ENCODE measurements around the gene MRPL39.

Gene MRPL39

DNA sequence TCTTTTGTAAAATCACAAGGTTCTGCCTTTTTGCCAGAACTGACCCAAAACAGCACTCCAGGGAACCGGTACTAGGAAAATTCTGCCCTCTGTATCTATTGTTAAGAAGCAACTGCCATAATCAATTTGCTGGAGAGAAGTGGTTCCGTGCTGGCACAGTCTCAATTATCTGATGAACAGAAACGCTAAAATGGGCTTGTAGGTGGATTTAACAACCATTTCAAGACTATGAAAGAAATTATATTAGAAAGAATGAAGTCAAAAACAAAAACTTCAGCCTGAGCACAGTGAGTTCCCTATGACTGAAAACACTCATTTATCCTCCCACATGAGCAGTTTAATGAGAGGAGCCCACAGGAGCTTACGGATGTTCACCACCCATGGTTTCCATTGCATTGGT lies 36.2 kb upstream of the MRPL39 start:
- DNase-seq = no peak
- in situ Hi-C loops (cut with HindIII; ENCODE audit: low pct_ligation_motif_present, low sequenced_read_pairs) = no loop called here
- Histone ChIP-seq H3K27ac (no peak overlapping the region), H3K4me3 (ENCODE audit: low read depth, low read length) (no peak overlapping the region), H3K27me3 (replicated peaks) (no peaks in the 10 kb centered on the region), H3K36me3 (replicated peaks) (no peaks in the 10 kb centered on the region)
- no peak for TF ChIP-seq CTCF (IDR thresholded peaks at IDR 0.05; ENCODE audit: low read depth, low read length, missing control alignments)

GRCh38 chr21:25640943-25641292 lies 33.6 kb upstream of the MRPL39 start:
- DNase-seq = no peak
- in situ Hi-C loops (cut with HindIII; ENCODE audit: low pct_ligation_motif_present, low sequenced_read_pairs) = no loop called here
- Histone ChIP-seq H3K27ac (no peak overlapping the region), H3K4me3 (ENCODE audit: low read depth, low read length) (no peak overlapping the region), H3K36me3 (replicated peaks) (no peaks in the 10 kb centered on the region), H3K27me3 (replicated peaks) (no peaks in the 10 kb centered on the region)
- TF ChIP-seq CTCF (IDR thresholded peaks at IDR 0.05; ENCODE audit: low read depth, low read length, missing control alignments) = no peak

- no peak for TF ChIP-seq CTCF (IDR thresholded peaks at IDR 0.05; ENCODE audit: low read depth, low read length, missing control alignments)
- Histone ChIP-seq H3K36me3 (replicated peaks) (no peaks in the 10 kb centered on the region), H3K27me3 (replicated peaks) (no peaks in the 10 kb centered on the region), H3K27ac (no peak overlapping the region), H3K4me3 (ENCODE audit: low read depth, low read length) (peak overlapping the region; percentile 68)
- in situ Hi-C loops (cut with HindIII; ENCODE audit: low pct_ligation_motif_present, low sequenced_read_pairs) = no loop called here
- no peak for DNase-seq
Measured at GRCh38 chr21:25640202-25640942, 33.1 kb upstream of the MRPL39 start.

GRCh38 chr21:25639551-25640201 lies 32.4 kb upstream of the MRPL39 start:
- peak; percentile 60 for TF ChIP-seq CTCF (IDR thresholded peaks at IDR 0.05; ENCODE audit: low read depth, low read length, missing control alignments)
- no peak for DNase-seq
- Histone ChIP-seq H3K36me3 (replicated peaks) (no peaks in the 10 kb centered on the region), H3K27me3 (replicated peaks) (no peaks in the 10 kb centered on the region), H3K4me3 (ENCODE audit: low read depth, low read length) (peak overlapping the region; percentile 68), H3K27ac (no peak overlapping the region)
- in situ Hi-C loops (cut with HindIII; ENCODE audit: low pct_ligation_motif_present, low sequenced_read_pairs) = no loop called here

- Histone ChIP-seq H3K27me3 (replicated peaks) (no peaks in the 10 kb centered on the region), H3K36me3 (replicated peaks) (no peaks in the 10 kb centered on the region), H3K4me3 (ENCODE audit: low read depth, low read length) (peak within 1 kb of the TSS; percentile 68), H3K27ac (no peak within 1 kb of the TSS)
- in situ Hi-C loops (cut with HindIII; ENCODE audit: low pct_ligation_motif_present, low sequenced_read_pairs) = no loop called here
- TF ChIP-seq CTCF (IDR thresholded peaks at IDR 0.05; ENCODE audit: low read depth, low read length, missing control alignments) = no peak
- DNase-seq = no peak
Measured at GRCh38 chr21:25638660-25639550, 31.6 kb upstream of the MRPL39 start, which contains the start of gene JAM2. Gene JAM2 (plus strand): TSS chr21:25639258. CDS start chr21:25639822, 564 bp downstream.
